ENCODE data around the gene KRTAP4-11. TPM values are rescaled to one million over a fixed set of nuclear protein-coding genes. Genes with fewer than 3 reads are reported as not detected.
"Not testable (repeated sequence)": the region's sequence is repeated elsewhere in the genome, so short reads cannot be mapped to it uniquely, and the experiment has no call there.

Gene KRTAP4-11
- total RNA-seq, 2 experiments from 2014 or later, result not detected

- H3K4me3 Mint-ChIP-seq, result no peak overlapping the region
- H3K4me1 ChIP-seq (ENCODE audit: insufficient read depth, low read length), result peaks cover 3% of the 10 kb centered on the region
- no peaks in the 10 kb centered on the region for H3K36me3 ChIP-seq (ENCODE audit: insufficient read depth, low read length)
- ChIA-PET POLR2A (no interaction called here), CTCF (no interaction called here)
- intact Hi-C loops (cut with DNase I, micrococcal nuclease), result loop anchor here in 1 of 2 experiments (5.0 kb wide), 1 partner anchor 218 kb away; no protein-coding TSS in a partner anchor
- ATAC-seq (ENCODE audit: poor library complexity) (no peak), DNase-seq (no peak)
- no peaks in the 10 kb centered on the region for H3K9me3 ChIP-seq (ENCODE audit: control insufficient read depth in 1 of 2, insufficient read depth in 1 of 2, low read length in 2 of 2)
- H3K9me3 Mint-ChIP-seq, result no peaks in the 10 kb centered on the region
- peaks cover 14% of the 10 kb centered on the region for H3K27me3 Mint-ChIP-seq
- no peak overlapping the region for H3K27ac Mint-ChIP-seq
- H3K27ac ChIP-seq (ENCODE audit: low read depth in 1 of 2, low read length in 2 of 2), result no peak overlapping the region
- peaks cover 22% of the 10 kb centered on the region for H3K4me1 Mint-ChIP-seq (ENCODE audit: low read depth)
- H3K4me3 ChIP-seq (ENCODE audit: low read length), result no peak overlapping the region
- no peak for TF ChIP-seq CTCF (IDR thresholded peaks at IDR 0.05)
- no peaks in the 10 kb centered on the region for H3K27me3 ChIP-seq (ENCODE audit: control insufficient read depth in 1 of 2, insufficient read depth in 2 of 2, low read length in 2 of 2)
- H3K36me3 Mint-ChIP-seq (ENCODE audit: low read depth), result no peaks in the 10 kb centered on the region
These were observed 14.3 kb downstream of the KRTAP4-11 start for GRCh38 chr17:41103896-41104295.

DNA sequence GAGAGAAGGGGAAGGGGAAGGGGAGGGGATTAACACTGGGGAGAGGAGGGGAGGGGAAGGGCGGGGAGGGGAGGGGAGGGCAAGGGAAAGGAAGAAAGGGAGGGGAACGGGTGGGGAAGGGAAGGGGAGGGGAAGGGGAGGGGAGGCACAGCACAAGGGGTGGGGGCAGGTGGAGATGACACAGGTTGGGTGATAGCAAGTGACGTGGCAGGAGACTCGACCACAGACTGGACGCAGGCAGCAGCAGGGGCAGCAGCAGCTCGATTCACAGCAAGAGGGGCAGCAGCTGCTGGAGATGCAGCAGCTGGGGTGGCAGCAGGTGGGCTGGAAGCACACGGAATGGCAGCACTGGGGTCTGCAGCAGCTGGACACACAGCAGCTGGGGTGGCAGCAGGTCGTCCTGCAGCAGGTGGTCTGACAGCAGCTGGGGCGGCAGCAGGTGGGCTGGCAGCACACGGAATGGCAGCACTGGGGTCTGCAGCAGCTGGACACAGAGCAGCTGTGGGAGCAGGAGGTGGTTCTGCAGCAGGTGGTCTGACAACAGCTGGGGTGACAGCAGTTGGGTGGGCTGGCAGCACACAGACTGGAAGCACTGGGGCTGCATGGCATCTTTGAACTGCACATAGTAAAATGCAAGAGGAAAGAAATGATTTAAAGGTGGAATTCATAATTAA is 16.4 kb downstream of the KRTAP4-11 start, which contains the start of gene KRTAP4-16:
Gene KRTAP4-16, minus strand, starts transcription at position 624 of the 674 bp plus-strand sequence. Its CDS starts 0 bp downstream, at position 624.
- no peak for ATAC-seq (ENCODE audit: poor library complexity)
- ChIA-PET CTCF (no interaction called here), POLR2A (no interaction called here)
- no peak within 1 kb of the TSS for H3K4me3 ChIP-seq (ENCODE audit: low read length)
- H3K9me3 Mint-ChIP-seq, result no peaks in the 10 kb centered on the region
- H3K36me3 ChIP-seq (ENCODE audit: insufficient read depth, low read length), result no peaks in the 10 kb centered on the region
- TF ChIP-seq CTCF (IDR thresholded peaks at IDR 0.05), result no peak
- H3K27me3 Mint-ChIP-seq, result peaks cover 11% of the 10 kb centered on the region
- no peaks in the 10 kb centered on the region for H3K9me3 ChIP-seq (ENCODE audit: control insufficient read depth in 1 of 2, insufficient read depth in 1 of 2, low read length in 2 of 2)
- H3K27ac ChIP-seq (ENCODE audit: low read depth in 1 of 2, low read length in 2 of 2), result no peak within 1 kb of the TSS
- H3K4me1 Mint-ChIP-seq (ENCODE audit: low read depth), result peaks cover 17% of the 10 kb centered on the region
- no peak for DNase-seq
- no peaks in the 10 kb centered on the region for H3K36me3 Mint-ChIP-seq (ENCODE audit: low read depth)
- no peak within 1 kb of the TSS for H3K4me3 Mint-ChIP-seq
- peaks cover 0 to 2% of the 10 kb centered on the region in 2 experiments for H3K27me3 ChIP-seq (ENCODE audit: control insufficient read depth in 1 of 2, insufficient read depth in 2 of 2, low read length in 2 of 2)
- peaks cover 3% of the 10 kb centered on the region for H3K4me1 ChIP-seq (ENCODE audit: insufficient read depth, low read length)
- H3K27ac Mint-ChIP-seq, result no peak within 1 kb of the TSS
- intact Hi-C loops (cut with DNase I, micrococcal nuclease), result loop anchor here in 1 of 2 experiments (5.0 kb wide), 1 partner anchor 221 kb away; no protein-coding TSS in a partner anchor

DNA sequence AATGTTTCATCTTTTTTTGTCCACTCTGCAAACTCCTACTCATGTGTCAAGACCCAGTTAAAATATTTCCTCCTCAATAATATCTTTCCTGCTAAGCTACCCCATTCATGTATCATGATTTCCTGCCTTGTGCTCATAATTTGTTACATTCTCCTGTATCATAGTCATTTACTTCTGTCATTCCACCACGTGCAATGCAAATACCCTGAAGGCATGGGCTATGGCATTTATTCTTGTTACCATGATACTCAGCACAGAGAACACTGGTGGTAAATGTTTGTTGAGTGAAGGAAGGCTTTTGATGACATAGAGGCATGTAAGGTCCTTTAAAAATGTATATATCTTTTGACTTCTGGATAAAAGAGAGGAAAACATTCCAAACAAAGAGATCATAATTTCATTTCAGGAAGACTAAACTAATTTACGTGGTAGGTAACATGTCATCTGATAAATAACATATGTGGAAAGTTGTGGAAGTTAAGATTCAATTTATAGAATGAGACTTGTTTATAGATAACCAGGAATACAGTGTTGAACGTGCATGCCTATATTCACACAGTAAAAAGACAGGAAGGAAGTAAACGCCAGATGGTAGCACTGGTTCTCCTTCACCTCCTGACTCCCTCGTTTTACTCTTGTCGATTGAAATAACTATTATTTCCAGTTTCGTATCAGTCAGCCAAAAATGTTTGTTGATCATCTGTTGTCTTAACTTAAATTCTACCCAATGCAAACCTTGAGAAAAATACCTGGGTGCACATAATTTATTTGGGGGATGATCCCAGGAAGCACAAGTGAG is 18.3 kb downstream of the KRTAP4-11 start:
- H3K9me3 ChIP-seq (ENCODE audit: control insufficient read depth in 1 of 2, insufficient read depth in 1 of 2, low read length in 2 of 2); H3K4me1 ChIP-seq (ENCODE audit: insufficient read depth, low read length); H3K27me3 ChIP-seq (ENCODE audit: control insufficient read depth in 1 of 2, insufficient read depth in 2 of 2, low read length in 2 of 2); DNase-seq; H3K4me3 Mint-ChIP-seq; H3K27ac Mint-ChIP-seq; H3K36me3 ChIP-seq (ENCODE audit: insufficient read depth, low read length); H3K27me3 Mint-ChIP-seq; H3K36me3 Mint-ChIP-seq (ENCODE audit: low read depth); CTCF ChIA-PET; POLR2A ChIA-PET; H3K9me3 Mint-ChIP-seq; H3K27ac ChIP-seq (ENCODE audit: low read depth in 1 of 2, low read length in 2 of 2); H3K4me3 ChIP-seq (ENCODE audit: low read length): not testable (repeated sequence)
- intact Hi-C loops (cut with DNase I, micrococcal nuclease), result loop anchor here in 1 of 2 experiments (5.0 kb wide), 2 partner anchors 37 to 222 kb away; no protein-coding TSS in a partner anchor
- peak; percentile 19 for TF ChIP-seq CTCF (IDR thresholded peaks at IDR 0.05)
- peaks cover 17% of the 10 kb centered on the region for H3K4me1 Mint-ChIP-seq (ENCODE audit: low read depth)
- peak; percentile 64 for ATAC-seq (ENCODE audit: poor library complexity)
